Transverse colon (tissue), 4 donors: ENCODE data around the gene FNDC1. TPM values are rescaled to one million over a fixed set of nuclear protein-coding genes. Genes with fewer than 3 reads are reported as not detected.

ENCODE experiments used
- DNase-seq: peaks from one replicate; pipeline ENCODE4 v3.0.0-alpha.2; 2019
- H3K27ac ChIP-seq, 4 donors: fragments of 200-600 bp; sonication (generic); 2 replicates each; pipeline ENCODE4 v1.5.1; 2016 to 2018; ENCODE audit warnings: inconsistent platforms in 4 of 4
- H3K27me3 ChIP-seq: fragments of 200-600 bp; sonication (generic); 2 replicates; pipeline ENCODE4 v1.5.1; 2017; ENCODE audit warnings: inconsistent platforms
- H3K36me3 ChIP-seq, 4 donors: fragments of 200-600 bp; sonication (generic); 2 replicates each; pipeline ENCODE4 v1.5.1; 2017 to 2019; ENCODE audit warnings: inconsistent platforms in 4 of 4
- H3K4me1 ChIP-seq, 4 donors: fragments of 200-600 bp; sonication (generic); 2 replicates each; pipeline ENCODE4 v1.5.1; 2017 to 2020; ENCODE audit warnings: inconsistent platforms in 4 of 4
- H3K4me3 ChIP-seq, 4 donors: fragments of 200-600 bp; sonication (generic); 1 replicate in 1 of 4; 2 replicates in 3 of 4; pipeline versions ENCODE4 v1.5.1 to v1.6.1; 2017 to 2019; ENCODE audit warnings: inconsistent platforms in 4 of 4
- H3K9me3 ChIP-seq, 2 donors: fragments of 200-600 bp; sonication (generic); 2 replicates each; pipeline ENCODE4 v1.5.1; 2017 to 2019; ENCODE audit warnings: inconsistent platforms in 2 of 2
- EP300 ChIP-seq: sonication (generic); formaldehyde crosslinking; IDR thresholded peaks from one replicate; pipeline ENCODE4 v1.6.1; 2017; ENCODE audit warnings: antibody characterized with exemption, low read depth
- POLR2A ChIP-seq: fragments of 450-650 bp; IDR thresholded peaks from one replicate; pipeline ENCODE4 v1.6.1; 2016; ENCODE audit warnings: antibody characterized with exemption, mild to moderate bottlenecking, moderate library complexity
- POLR2AphosphoS5 ChIP-seq, 3 donors: sonication (generic); formaldehyde crosslinking; IDR thresholded peaks; one replicate each; pipeline ENCODE4 v1.6.1; 2016; ENCODE audit warnings: antibody characterized with exemption in 3 of 3
- WGBS, 2 donors: methylation state at CpG; one replicate each; pipeline ENCODE4 v1.1.5; 2018; ENCODE audit warnings: low coverage in 1 of 2; 5-methylcytosine and 5-hydroxymethylcytosine counted together
- in situ Hi-C, 4 donors: fragments of 200-750 bp; cut with MboI; loops; one replicate each; pipeline versions ENCODE4 v1.15.0 to v1.15.1; 2017; ENCODE audit warnings: low sequenced_read_pairs in 3 of 4, low pct_ligation_motif_present in 1 of 4, low pct_unique_long_range_greater_than_20kb in 1 of 4
- intact Hi-C: fragments of 100-400 bp; cut with DNase I; formaldehyde crosslinking; loops from one replicate; pipeline ENCODE4 v1.15.1; 2023; ENCODE audit warnings: low total_unique reads
- total RNA-seq, 4 donors: library from RNA; depleted of rRNA; stranded (reverse); fragments of >200 nt; gene quantifications; one replicate each; pipeline ENCODE4 v1.1.0, GENCODE V29; 2016
- TF ChIP-seq, protein P1 (sequence below), 5 experiments: fragments of 200-600 bp in 3 of 5; fragments of 450-650 bp in 2 of 5; sonication (generic) in 3 of 5; IDR thresholded peaks; 1 replicate in 2 of 5; 2 replicates in 3 of 5; pipeline ENCODE4 v1.5.1; 2016 to 2017; ENCODE audit warnings: antibody characterized with exemption in 5 of 5, inconsistent platforms in 3 of 5, mild to moderate bottlenecking in 2 of 5, moderate library complexity in 1 of 5

Gene FNDC1
- total RNA-seq, 4 donors from 2014 or later, result 0.64 to 14.2 (median 2.4) TPM

DNA sequence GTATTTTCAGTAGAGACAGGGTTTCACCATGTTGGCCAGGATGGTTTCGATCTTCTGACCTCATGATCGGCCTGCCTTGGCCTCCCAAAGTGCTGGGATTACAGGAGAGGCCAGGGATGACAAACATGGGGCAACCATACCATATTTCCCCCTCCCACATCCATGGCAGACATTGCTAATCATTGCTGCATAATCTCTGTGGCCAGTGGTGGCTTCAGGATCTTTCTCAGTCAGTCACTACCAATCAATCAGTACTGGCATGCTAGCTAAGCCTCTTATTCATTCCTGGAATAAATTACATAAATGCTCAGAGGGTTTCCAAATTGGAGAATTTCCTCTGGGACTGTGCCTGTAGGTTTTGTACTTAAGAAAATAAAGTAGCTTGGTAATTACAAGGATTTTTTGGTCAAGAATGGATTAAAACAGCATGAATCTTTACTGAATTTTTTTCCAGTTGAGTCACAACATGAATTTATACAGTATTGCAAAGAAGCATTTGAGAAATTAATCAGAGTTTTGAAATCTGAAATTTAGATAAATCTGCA lies 138.1 kb downstream of the FNDC1 start:
- H3K27me3 ChIP-seq, result no peaks in the 10 kb centered on the region
- intact Hi-C loops (no loop called here), in situ Hi-C loops (no loop called here)
- H3K4me1 ChIP-seq, result peaks cover 0 to 4% (median 0%) of the 10 kb centered on the region in 4 donors
- no peaks in the 10 kb centered on the region for H3K36me3 ChIP-seq
- WGBS, 2 donors, result 87% methylated on average over 2 of the region's 2 CpGs; no CpG with 5 or more reads in 1 of the 2 donors
- no peak overlapping the region for H3K27ac ChIP-seq
- H3K4me3 ChIP-seq, result no peak overlapping the region
- no peaks in the 10 kb centered on the region for H3K9me3 ChIP-seq
- no peak for TF ChIP-seq POLR2AphosphoS5 (IDR thresholded peaks at IDR 0.05)
- TF ChIP-seq POLR2A, result no peak
- no peak for TF ChIP-seq EP300
- TF ChIP-seq, protein P1, sequence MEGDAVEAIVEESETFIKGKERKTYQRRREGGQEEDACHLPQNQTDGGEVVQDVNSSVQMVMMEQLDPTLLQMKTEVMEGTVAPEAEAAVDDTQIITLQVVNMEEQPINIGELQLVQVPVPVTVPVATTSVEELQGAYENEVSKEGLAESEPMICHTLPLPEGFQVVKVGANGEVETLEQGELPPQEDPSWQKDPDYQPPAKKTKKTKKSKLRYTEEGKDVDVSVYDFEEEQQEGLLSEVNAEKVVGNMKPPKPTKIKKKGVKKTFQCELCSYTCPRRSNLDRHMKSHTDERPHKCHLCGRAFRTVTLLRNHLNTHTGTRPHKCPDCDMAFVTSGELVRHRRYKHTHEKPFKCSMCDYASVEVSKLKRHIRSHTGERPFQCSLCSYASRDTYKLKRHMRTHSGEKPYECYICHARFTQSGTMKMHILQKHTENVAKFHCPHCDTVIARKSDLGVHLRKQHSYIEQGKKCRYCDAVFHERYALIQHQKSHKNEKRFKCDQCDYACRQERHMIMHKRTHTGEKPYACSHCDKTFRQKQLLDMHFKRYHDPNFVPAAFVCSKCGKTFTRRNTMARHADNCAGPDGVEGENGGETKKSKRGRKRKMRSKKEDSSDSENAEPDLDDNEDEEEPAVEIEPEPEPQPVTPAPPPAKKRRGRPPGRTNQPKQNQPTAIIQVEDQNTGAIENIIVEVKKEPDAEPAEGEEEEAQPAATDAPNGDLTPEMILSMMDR (IDR thresholded peaks at IDR 0.05), result no peak
- DNase-seq, result no peak

DNA sequence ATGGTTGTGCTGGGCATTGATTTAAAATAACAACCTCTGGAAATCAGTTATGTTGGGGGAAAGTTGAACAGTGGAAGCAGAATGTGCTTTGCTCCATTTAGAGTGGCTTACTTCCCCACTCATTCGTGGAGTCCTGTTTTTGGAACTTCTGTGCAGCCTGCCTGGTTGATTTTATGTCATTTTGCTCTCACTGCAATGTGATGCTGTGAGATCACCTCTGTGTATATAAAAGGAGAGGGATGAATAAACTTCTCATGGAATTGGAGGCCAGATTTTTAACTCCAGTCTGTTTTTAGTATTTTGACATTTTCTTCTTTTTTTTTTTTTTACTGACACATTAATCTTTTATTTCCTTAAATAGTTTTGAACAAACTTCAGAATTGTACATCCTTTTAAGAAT lies 139.0 kb downstream of the FNDC1 start:
- Histone ChIP-seq H3K27me3 (no peaks in the 10 kb centered on the region), H3K27ac (no peak overlapping the region), H3K4me1 (peaks cover 0 to 4% (median 0%) of the 10 kb centered on the region in 4 donors), H3K9me3 (no peaks in the 10 kb centered on the region), H3K4me3 (no peak overlapping the region), H3K36me3 (no peaks in the 10 kb centered on the region)
- WGBS, 2 donors, result 0 to 13% methylated on average over 1 of the region's 1 CpG
- intact Hi-C loops, result no loop called here
- in situ Hi-C loops, result no loop called here
- no peak for DNase-seq
- TF ChIP-seq POLR2AphosphoS5 (IDR thresholded peaks at IDR 0.05), result no peak
- no peak for TF ChIP-seq EP300
- TF ChIP-seq, protein P1 (IDR thresholded peaks at IDR 0.05), result no peak
- TF ChIP-seq POLR2A, result no peak

DNA sequence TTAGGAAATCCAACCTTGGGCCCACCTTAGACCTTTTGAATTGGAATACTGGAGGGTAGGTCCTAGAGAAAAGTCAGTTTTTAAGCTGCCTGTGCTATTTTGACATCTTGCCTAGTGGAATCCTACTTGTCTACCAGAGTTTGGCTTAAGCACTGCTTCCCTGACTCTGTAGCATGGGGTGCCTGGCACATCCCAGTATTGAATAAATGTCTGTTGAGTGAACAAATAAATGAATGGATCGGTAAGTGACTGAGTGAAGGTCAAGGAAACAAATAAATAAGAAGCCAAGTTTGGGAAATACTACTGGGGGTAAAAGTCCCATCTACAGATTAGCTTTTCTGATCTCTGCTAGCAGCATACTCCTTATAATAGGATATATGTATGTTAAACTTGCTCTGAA lies 140.5 kb downstream of the FNDC1 start:
- Histone ChIP-seq H3K27me3 (no peaks in the 10 kb centered on the region), H3K4me3 (no peak overlapping the region), H3K4me1 (peaks cover 0 to 4% (median 0%) of the 10 kb centered on the region in 4 donors), H3K27ac (no peak overlapping the region), H3K9me3 (no peaks in the 10 kb centered on the region), H3K36me3 (no peaks in the 10 kb centered on the region)
- TF ChIP-seq POLR2AphosphoS5 (IDR thresholded peaks at IDR 0.05), result no peak
- TF ChIP-seq, protein P1 (IDR thresholded peaks at IDR 0.05), result no peak
- TF ChIP-seq POLR2A, result no peak
- no peak for TF ChIP-seq EP300
- in situ Hi-C loops, result no loop called here
- 77 to 93% methylated on average over 1 of the region's 1 CpG for WGBS, 2 donors
- intact Hi-C loops, result no loop called here
- no peak for DNase-seq

DNA sequence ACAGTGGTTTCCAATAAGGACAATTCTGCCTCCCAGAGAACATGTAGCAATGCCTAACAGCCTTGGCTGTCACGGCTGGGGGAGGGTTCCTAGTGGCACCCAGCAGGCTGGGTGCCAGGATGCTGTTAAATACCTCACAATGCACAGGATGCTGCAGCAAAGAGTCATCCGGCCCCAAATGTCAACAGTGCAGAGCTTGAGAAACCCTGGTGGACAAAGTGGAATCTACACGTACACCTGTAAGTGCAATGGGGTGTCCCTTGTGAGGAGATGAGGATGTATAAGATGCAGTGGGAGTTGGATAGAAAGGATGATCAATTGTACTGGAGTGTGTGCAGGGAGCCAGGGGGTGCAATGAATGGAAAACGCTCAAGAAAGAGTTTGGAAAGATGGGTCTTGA lies 142.4 kb downstream of the FNDC1 start:
- no peak for TF ChIP-seq POLR2A
- no peak for TF ChIP-seq POLR2AphosphoS5 (IDR thresholded peaks at IDR 0.05)
- TF ChIP-seq, protein P1 (IDR thresholded peaks at IDR 0.05), result no peak
- no peak for TF ChIP-seq EP300
- Histone ChIP-seq H3K27me3 (no peaks in the 10 kb centered on the region), H3K4me1 (peaks cover 0 to 4% (median 0%) of the 10 kb centered on the region in 4 donors), H3K36me3 (no peaks in the 10 kb centered on the region), H3K4me3 (no peak overlapping the region), H3K9me3 (no peaks in the 10 kb centered on the region), H3K27ac (no peak overlapping the region)
- 29 to 56% methylated on average over 2 to 4 of the region's 4 CpGs for WGBS, 2 donors
- in situ Hi-C loops, result no loop called here
- intact Hi-C loops, result no loop called here
- no peak for DNase-seq
